ENCODE results near the gene TELO2.
A peak's percentile ranks its signal among the peaks of the same experiment; 100 is the strongest.
"Not testable (repeated sequence)": the region's sequence is repeated elsewhere in the genome, so short reads cannot be mapped to it uniquely, and the experiment has no call there.

TELO2 gene

DNA sequence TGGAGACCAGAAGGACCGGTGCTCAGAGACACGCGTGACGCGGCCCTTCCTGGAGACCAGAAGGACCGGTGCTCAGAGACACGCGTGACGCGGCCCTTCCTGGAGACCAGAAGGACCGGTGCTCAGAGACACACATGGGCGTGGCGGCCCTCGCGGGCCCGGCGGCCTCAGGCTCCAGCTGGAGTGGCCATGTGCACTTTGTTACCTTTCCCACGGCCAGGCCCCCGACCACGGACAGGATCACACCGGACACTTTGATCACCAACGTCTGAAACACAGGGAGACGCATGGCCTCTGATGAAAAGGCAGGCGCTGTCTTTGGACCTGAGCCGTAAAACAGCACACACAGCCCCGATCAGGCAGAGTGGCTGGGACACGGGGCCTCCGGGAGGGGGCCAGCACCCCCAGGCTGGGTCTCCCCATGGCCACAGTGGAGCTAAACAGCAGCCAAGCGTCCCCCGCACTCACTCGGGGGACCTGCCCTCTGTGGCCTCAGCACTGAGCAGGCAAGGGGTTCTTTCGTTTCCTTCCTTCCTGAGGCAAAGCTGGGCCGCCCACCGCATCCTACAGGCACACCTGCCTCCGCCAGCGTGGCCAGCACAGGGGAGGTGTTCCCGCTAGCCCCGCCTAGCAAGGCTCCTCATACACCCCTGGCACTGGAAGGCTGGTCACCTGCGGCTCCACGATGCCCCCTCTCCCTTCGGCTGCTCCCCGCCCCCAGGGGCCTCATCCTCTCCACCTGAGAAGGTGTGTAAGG is 35.5 kb upstream of the TELO2 start:
- no peak for DNase-seq (ENCODE audit: low read depth)

DNA sequence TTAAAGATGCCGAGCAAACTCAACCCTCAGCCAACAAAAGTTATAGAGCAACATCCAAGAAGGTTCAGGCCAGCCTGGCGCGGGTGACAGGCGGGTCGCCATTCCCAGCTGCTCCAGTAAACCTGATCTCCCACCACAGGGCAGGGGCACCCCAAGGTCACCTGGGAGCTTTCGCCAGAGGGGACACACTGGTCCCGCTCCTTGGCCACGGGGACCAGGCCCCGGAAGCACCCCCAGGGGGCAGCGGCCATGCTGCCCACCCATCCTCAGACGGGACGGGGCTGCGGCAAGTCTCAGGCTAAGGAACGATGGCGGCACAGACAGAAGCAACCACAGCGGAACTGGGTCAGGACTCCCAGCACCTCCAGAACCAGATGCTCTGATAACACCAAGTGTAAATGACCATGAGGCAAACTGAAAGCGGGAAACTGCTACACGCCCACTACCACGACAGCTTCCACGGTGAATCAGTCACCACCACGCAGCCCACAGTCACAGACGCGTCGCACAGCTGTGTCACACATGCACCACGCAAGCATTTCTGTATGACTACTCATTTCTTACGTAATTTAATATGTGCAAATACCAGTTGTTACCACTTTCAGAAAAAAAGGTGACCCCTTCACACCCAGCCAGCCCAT is 34.7 kb upstream of the TELO2 start:
- DNase-seq (ENCODE audit: low read depth), result peak; percentile 26

GRCh38 chr16:1458977-1459341 is 34.2 kb upstream of the TELO2 start:
- DNase-seq (ENCODE audit: low read depth), result no peak

- DNase-seq (ENCODE audit: low read depth), result no peak
Measured at GRCh38 chr16:1459967-1460366, 33.2 kb upstream of the TELO2 start.

DNA sequence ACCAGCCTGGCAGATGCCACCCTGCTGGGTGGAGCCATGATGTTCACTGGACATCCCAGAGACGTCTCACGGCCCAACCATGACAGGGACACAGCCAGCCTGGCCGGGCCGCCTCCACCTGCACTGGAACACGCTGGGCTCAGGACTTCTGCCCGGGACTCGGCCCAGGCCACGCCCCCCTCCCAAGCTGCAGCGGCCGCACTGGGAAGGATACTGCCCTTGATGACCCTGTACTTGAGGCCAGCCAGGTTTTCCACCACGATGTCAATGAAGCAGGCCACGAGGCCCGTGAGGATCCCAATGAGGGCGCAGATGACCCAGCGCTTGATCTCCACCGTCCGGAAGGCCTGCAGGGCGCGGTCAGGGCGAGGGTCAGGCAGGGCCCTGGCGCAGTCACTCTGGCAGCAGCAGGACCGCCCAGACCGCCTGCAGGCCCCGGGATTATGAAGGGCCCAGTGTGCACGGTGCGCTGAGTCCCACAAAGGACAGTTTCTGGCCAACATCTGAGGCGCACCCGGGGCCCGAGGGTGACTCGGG is 32.5 kb upstream of the TELO2 start:
- DNase-seq (ENCODE audit: low read depth), result no peak

DNA sequence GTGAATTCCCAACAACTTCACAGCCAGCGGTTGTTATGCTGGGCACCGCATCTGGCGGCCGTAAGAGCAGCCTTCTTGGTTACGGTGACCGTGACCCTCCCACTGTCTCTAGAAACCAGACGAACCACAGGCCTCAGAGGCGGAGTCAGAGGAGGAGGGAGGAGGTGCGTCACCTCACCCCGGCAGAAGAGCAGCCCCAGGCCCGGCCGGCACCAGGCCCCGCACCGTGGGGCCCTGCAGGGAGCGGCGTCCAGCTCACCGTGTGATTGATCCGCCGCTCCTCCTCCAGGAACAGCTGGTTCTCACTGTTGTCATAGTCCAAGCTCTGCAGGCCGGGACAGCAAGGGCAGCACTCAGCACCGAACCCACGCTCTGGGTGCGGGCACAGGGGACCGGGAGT is 32.0 kb upstream of the TELO2 start:
- no peak for DNase-seq (ENCODE audit: low read depth)

DNA sequence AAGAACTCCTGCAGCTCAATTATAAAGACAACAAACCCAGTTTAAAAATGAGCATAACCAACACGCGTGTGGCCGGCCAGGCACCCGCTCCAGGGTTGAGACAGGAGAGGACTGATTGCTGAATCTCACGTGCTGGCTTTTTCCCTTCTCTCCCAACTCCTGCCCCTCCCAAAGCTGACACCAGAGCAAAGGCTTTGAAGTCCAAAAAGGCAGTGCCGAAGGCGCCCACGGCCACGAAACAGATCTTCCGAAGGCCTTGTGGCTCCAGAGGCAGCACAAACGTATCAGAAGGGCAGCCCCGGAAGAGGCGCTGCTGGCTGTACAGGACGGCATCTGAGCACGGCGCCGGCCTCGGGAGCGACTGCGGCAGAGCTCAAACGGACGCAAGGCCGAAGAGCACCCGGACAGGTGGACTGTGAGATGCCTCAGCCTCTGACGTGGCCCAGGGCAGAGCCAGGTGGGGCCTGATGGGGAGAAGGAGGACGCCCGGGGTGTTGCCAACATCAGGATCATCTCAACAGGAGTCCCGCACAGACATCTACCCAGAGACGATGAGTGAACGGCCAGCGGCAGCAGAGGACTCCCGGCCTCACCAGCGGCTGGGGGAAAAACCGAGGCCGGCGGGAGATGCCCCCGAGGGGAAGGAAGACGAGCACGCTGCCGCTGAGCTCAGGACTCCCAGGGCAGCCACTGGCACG is 28.8 kb upstream of the TELO2 start:
- no peak for DNase-seq (ENCODE audit: low read depth)

- DNase-seq (ENCODE audit: low read depth), result no peak
Measured at GRCh38 chr16:1464894-1465566, 28.1 kb upstream of the TELO2 start.

DNA sequence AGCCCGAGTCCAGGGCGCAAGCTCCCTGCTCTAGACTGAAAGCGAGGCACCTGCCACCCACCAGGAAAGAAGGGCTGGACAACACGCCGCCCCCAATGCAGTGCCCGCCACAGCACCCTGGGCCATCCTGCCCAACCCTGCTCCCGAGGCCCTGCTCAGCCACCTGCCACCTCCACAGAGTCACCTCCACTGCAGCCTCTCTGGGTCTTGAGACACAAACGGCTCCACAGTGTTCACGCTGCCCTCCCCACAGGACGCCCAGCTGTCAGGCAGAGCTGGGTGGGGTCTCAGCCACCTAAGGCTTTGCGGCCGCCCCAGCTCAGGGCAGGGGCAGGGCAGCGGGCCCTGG is 27.6 kb upstream of the TELO2 start:
- DNase-seq (ENCODE audit: low read depth), result no peak

GRCh38 chr16:1466054-1466453 is 27.1 kb upstream of the TELO2 start:
- no peak for DNase-seq (ENCODE audit: low read depth)

DNA sequence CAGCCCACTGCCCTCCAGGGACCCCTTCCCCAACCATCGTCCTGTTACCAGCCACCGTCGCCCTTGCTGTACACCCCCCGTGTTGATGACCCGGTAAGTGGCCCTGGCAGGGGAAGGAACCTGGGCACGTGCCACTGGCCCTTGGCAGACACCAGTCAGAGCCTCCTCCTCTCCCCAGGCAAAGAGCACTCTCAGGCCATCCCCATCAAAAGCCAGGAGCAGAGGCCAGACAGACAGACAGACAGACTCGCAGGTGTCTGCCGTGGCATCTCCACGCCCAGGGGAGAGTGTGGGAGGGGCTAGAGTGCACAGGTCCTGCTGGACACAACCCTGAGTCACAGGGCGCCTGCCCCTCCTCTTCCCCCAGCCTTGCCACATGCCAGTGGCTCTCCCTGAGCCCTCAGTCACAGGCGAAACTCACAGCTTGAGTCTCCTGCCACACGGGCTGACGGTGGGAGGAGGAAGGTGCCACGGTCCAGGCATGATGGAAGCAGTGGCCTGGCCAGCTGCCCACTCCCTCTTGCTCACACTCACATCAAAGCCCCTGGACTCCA is 26.1 kb upstream of the TELO2 start:
- DNase-seq (ENCODE audit: low read depth), result peak; percentile 9

DNA sequence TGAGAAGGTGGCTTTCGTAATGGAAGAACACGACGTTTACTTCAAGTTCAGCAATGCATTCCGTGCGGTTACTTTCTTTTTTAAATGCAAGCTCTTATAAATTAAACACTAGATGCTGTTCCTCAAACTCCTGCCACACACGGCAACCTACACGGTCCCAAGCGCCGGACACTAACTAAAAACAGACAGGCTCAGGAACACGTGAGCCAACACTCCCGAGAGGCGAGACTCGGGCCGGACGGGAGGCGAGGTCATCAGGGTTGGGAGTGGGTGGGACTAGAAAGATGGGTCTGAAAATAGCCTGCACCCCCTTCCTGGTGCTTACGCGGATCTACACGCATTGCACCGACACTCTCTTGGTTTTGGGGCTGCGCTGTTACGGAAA is 24.7 kb upstream of the TELO2 start:
- no peak for DNase-seq (ENCODE audit: low read depth)

DNA sequence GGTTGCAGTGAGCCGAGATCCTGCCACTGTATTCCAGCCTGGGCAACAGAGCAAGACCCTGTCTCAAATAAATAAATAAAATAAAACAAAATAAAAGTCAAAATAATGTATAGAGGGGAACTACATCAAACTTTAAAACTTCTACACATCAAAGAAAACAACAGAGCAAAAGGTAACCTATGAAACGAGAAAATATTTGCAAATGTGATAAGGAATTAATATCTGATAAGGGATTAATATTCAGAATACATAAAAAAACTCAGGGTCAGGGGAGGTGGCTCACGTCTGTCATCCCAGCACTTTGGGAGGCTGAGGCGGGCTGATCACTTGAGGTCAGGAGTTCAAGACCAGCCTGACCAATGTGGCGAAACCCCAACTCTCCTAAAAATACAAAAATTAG is 24.0 kb upstream of the TELO2 start:
- DNase-seq (ENCODE audit: low read depth), result not testable (repeated sequence)

DNA sequence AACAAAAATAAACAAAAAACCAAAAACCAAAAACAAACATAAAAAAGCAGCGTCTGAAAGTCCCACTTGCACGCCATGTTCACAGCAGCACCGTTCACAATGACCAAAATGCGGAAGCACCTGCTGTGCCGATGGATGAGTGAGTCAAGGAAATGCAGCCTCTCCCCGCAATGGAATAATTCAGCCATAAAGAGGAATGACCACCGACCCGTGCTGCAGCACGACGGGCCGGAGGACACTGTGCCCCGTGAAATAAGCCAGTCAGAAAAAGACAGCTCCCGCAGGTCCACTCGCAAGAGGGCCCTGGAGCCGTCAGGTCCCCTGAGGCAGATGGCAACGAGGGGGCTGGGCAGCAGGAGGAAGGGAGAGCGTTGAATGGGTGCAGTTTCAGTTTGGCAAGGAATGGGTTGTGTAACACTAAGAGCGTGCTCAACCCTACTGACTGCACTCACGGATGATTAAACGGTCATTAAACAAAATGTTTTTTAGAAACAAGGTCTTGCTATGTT is 23.4 kb upstream of the TELO2 start:
- peak; percentile 22 for DNase-seq (ENCODE audit: low read depth)

DNA sequence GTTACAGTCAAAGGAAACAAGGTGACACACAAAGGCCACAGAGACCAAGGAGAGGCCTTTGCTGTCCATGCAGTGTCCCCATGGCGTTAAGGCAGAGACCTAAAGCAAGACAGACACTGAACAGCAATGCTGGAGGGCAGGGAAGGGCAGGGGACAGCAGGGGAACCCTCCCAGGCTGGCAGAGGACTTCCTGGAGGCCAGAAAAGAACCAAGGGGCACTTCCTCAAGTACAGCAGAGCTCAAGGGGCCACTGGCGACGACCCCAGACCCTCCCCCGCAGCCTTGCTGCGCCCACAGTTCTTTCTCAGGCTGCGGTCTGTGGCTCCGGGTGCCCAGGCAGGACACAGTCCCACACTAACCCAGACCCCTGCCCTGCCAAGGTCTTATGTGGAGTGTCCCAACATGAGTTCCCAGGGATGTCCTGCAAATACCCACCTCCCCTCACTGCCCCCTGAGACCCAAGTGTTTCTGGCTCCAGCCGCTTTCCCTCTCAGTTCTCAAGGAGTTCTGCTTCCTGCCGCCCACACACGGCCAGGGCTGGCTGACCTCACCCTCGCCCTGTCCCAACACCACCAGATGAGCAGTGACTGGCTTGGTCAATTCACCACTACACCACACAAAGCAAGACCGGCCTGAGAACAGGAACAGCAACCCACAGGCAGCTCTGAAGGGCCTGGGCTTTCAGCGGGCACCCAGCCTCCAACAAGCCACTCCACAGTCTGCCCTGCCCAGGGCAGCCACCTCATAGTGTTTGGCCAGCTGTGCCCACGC is 22.5 kb upstream of the TELO2 start:
- DNase-seq (ENCODE audit: low read depth), result peak; percentile 76

GRCh38 chr16:1471569-1472194 is 21.5 kb upstream of the TELO2 start:
- DNase-seq (ENCODE audit: low read depth), result no peak

DNA sequence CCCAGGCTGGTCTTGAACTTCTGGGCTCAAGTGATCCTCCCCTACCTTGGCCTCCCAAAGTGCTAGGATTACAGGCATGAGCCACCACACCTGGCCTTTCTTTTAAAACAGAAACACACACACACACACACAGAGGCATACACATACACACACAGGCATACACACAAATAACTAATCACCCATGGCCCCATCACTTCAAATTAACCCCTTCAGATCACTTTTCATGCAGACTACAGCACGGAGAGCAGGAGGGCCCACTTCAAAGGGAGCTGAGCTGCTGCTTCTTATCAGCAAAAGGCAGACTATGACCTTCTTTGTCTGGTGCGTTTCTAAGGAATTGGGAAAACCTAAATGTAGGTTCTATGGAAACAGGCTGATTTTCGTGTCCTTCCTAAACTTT is 20.2 kb upstream of the TELO2 start:
- DNase-seq (ENCODE audit: low read depth), result no peak

DNA sequence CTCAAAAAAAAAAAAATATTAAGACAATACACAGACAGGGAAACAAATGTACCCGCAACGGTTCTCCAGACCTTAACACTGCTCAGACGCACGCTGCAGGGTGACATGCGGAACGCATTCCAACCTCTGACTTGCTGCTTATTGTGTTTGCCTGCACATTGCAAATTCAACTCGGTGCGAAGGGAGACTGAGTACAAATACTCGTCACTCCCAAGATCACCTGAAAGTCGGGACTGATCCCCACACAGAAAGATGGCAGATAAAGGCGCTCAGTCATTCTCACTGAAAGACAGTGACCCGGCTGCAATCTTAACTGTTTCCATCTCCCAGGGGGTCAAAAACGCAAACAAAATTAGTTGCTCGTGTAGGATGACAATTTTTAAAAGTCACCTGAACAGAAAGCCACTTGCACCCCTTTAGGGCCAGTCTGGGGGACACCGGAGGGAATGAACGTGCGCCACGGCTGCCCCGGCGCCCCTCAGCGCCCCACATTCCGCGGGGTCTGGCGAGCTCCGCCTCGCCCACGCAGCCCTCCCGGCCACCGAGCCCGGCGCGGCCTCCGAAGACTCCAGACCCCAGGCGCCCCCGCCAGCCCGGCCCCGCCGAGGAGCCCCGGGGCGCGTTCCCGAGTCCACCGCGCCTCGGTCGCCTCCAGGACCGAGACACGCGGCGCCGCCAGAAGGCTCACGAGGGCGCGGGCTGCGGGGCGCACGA is 18.9 kb upstream of the TELO2 start:
- peak; percentile 9 for DNase-seq (ENCODE audit: low read depth)

DNA sequence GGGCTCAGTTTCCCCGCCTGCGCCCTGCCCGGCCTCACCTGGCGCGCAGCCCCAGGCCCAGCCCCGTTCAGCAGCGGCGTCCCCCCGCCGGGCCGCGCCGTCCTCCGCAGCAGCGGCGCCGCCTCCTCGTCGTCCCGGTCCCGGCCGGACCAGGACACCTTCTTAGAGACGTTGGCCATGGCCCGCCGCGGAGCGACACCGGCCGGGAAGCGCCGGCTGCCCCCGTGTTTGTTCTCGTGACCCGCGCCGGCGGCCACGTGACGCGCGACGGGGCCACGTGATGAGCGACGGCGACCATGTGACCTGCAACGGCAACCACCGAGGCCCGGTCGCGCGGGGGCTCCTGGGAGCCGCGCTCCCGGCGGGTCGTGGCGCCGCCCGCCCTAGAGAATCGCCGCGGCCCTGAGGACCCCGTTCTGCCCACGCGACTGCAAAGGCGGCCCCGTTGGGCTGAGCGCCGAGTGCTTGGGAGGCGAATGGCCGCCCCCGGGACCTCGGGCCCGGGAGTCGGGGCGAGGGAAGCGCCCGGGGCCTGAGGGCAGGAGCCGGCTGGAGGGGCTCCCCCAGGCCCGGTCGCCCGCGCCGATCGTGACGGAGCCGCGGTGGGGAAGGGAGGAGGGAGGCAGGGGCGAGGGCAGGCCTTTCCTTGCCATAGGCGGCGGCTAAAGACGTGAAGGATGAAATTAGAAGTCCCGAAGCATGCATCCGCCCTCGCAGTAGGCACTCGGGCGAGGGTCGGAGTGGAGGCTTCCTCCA is 18.2 kb upstream of the TELO2 start, which contains the start of gene CLCN7:
TSS of gene CLCN7 (minus strand) at position 233 of the 756 bp plus-strand sequence. CDS start at position 179, 54 bp downstream.
- peak; percentile 86 for DNase-seq (ENCODE audit: low read depth)

Data from iris pigment epithelial cell (primary cell).